Chondrocyte (in vitro differentiated cells): Measurements from ENCODE around the gene CTNNA2. TPM values are rescaled to one million over a fixed set of nuclear protein-coding genes. Genes with fewer than 3 reads are reported as not detected.
"Not testable (repeated sequence)": the region's sequence is repeated elsewhere in the genome, so short reads cannot be mapped to it uniquely, and the experiment has no call there.

Source experiments
- DNase-seq: peaks from one replicate; pipeline ENCODE4 v3.0.0; 2021; ENCODE audit warnings: mixed read lengths, low spot score
- H3K27ac Mint-ChIP-seq: one replicate; pipeline ENCODE4 v1.8.0; 2021; ENCODE audit warnings: mild to moderate bottlenecking, moderate library complexity, mixed read lengths; ENCODE audit not compliant: unreplicated experiment
- H3K27me3 Mint-ChIP-seq: 2 replicates; pipeline ENCODE4 v1.8.0; 2021; ENCODE audit warnings: low read depth, mixed read lengths
- H3K36me3 Mint-ChIP-seq: 2 replicates; pipeline ENCODE4 v1.8.0; 2021; ENCODE audit warnings: low read depth, mixed read lengths
- H3K4me1 Mint-ChIP-seq: 2 replicates; pipeline ENCODE4 v1.8.0; 2021; ENCODE audit warnings: low read depth, mild to moderate bottlenecking, mixed read lengths
- H3K4me3 Mint-ChIP-seq: one replicate; pipeline ENCODE4 v1.8.0; 2021; ENCODE audit warnings: mild to moderate bottlenecking, moderate library complexity, mixed read lengths; ENCODE audit not compliant: unreplicated experiment
- H3K9me3 Mint-ChIP-seq: 2 replicates; pipeline ENCODE4 v1.8.0; 2021; ENCODE audit warnings: low read depth, mixed read lengths
- total RNA-seq: library from RNA; stranded (reverse); gene quantifications from 3 replicates; pipeline ENCODE4 v1.2.1, GENCODE V29; 2021
- TF ChIP-seq, protein P1 (sequence below): fragments of 200-600 bp; sonication (generic); IDR thresholded peaks from 2 replicates; pipeline ENCODE4 v1.5.0; 2021; ENCODE audit warnings: antibody characterized with exemption, mild to moderate bottlenecking, moderate library complexity

CTNNA2 gene
- total RNA-seq, 1 donor from 2014 or later, result not detected

DNA sequence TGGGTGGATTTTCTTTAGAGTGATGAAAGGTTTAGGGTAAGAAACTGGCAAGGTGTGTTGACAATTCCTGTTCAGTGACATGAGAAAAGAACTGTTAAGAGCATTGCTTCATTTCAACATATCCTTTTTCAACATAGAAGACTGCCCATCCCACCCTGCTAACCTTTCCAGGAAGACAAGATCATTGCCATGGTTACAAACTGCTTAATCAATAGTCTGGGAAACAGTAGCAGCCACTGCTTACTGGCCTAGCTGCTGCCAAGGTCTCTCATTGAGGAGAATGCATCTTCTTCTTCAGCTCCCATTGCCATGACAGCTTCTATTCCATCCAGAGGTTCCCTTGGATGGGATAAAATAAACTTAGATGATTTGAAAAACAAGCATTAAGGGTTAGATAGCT lies 579.6 kb downstream of the CTNNA2 start:
- Mint-ChIP-seq H3K4me1 (no peaks in the 10 kb centered on the region), H3K27me3 (no peaks in the 10 kb centered on the region), H3K4me3 (no peak overlapping the region), H3K9me3 (peaks cover 6% of the 10 kb centered on the region), H3K27ac (no peak overlapping the region), H3K36me3 (no peaks in the 10 kb centered on the region)
- TF ChIP-seq, protein P1, sequence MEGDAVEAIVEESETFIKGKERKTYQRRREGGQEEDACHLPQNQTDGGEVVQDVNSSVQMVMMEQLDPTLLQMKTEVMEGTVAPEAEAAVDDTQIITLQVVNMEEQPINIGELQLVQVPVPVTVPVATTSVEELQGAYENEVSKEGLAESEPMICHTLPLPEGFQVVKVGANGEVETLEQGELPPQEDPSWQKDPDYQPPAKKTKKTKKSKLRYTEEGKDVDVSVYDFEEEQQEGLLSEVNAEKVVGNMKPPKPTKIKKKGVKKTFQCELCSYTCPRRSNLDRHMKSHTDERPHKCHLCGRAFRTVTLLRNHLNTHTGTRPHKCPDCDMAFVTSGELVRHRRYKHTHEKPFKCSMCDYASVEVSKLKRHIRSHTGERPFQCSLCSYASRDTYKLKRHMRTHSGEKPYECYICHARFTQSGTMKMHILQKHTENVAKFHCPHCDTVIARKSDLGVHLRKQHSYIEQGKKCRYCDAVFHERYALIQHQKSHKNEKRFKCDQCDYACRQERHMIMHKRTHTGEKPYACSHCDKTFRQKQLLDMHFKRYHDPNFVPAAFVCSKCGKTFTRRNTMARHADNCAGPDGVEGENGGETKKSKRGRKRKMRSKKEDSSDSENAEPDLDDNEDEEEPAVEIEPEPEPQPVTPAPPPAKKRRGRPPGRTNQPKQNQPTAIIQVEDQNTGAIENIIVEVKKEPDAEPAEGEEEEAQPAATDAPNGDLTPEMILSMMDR, result no peak
- DNase-seq, result no peak

DNA sequence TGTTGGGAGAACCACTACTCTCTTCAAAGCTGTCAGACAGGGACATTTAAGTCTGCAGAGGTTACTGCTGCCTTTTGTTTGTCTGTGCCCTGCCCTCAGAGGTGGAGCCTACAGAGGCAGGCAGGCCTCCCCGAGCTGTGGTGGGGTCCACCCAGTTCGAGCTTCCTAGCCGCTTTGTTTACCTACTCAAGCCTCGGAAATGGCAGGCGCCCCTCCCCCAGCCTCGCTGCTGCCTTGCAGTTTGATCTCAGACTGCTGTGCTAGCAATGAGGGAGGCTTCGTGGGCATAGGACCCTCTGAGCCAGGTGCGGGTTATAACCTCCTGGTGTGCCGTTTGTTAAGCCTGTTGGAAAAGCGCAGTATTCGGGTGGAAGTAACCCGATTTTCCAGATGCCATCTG lies 585.7 kb downstream of the CTNNA2 start:
- not testable (repeated sequence) for H3K27ac Mint-ChIP-seq, H3K4me3 Mint-ChIP-seq, DNase-seq, H3K36me3 Mint-ChIP-seq, H3K4me1 Mint-ChIP-seq, H3K27me3 Mint-ChIP-seq
- peaks cover 31% of the 10 kb centered on the region for H3K9me3 Mint-ChIP-seq

DNA sequence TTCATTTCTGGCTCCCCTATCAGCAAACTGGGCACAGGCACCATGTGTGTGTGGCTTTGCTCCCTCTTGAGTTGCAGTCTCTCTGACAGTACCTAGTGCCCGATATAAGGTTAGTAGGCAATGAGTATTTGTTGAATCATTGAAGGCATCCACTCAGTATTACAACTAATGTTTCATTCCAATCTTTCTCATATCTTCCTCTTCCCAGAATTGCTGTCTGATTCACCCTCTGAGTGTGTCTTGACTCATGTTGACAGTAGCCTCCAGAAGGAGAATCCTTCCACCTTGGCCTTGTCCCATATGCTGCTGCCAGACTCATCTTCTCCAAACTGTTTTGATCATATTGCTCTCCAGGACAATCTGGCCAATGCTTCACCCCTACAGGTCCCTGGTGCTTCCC lies 589.2 kb downstream of the CTNNA2 start:
- H3K4me3 Mint-ChIP-seq, result no peak overlapping the region
- no peaks in the 10 kb centered on the region for H3K4me1 Mint-ChIP-seq
- no peaks in the 10 kb centered on the region for H3K27me3 Mint-ChIP-seq
- DNase-seq, result no peak
- H3K36me3 Mint-ChIP-seq, result no peaks in the 10 kb centered on the region
- peaks cover 33% of the 10 kb centered on the region for H3K9me3 Mint-ChIP-seq
- no peak overlapping the region for H3K27ac Mint-ChIP-seq
- TF ChIP-seq, protein P1, result no peak

DNA sequence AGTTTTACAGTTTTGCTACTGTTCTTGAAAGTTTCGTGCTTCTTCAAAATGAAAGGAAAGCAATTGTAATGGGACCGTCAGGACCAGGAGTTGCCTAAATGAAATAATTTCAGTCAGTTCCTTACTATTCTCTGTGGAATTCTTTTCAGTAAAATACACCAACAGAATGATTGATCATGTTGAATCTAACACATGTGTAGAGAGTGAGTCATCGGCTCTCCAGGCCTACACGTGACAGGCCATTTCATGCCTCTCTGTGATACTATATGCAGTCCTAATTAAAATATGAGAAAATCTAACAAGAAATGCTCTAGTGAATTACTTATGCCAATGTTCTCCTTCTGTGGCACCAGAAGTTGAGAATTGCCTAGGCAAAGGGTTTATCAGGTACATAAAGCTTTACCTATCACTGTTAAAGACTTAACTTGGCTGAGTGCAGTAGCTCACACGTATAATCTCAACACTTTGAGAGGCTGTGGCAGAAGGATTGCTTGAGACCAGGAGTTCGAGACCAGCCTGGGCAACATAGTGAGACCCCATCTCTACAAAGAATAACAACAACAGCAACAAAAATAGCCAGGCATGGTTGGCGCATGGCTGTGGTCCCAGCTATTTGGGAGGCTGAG lies 592.3 kb downstream of the CTNNA2 start:
- no peaks in the 10 kb centered on the region for H3K36me3 Mint-ChIP-seq
- no peak for DNase-seq
- H3K27me3 Mint-ChIP-seq, result no peaks in the 10 kb centered on the region
- peaks cover 16% of the 10 kb centered on the region for H3K9me3 Mint-ChIP-seq
- TF ChIP-seq, protein P1, result no peak
- H3K27ac Mint-ChIP-seq, result no peak overlapping the region
- H3K4me3 Mint-ChIP-seq, result no peak overlapping the region
- H3K4me1 Mint-ChIP-seq, result no peaks in the 10 kb centered on the region

DNA sequence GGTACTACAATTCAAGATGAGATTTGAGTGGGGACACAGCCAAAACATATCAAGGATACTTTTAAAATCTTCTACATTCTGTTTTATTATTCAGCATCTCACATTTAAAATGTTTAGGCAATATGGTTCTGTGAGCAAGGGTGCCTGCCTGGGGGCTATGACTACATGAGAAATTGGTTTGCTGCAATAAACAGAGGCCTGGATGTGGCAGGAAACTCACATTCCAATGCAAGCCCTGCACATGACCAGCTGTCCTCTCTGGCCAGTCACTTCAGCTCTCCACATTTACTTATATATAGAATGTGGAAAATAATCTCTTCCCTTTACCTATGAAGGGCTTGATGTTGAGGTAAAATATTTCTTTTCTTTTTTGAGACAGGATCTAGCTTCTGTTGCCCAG lies 598.3 kb downstream of the CTNNA2 start:
- TF ChIP-seq, protein P1, result no peak
- Mint-ChIP-seq H3K36me3 (no peaks in the 10 kb centered on the region), H3K9me3 (peaks cover 6% of the 10 kb centered on the region), H3K4me1 (no peaks in the 10 kb centered on the region), H3K27ac (no peak overlapping the region), H3K27me3 (no peaks in the 10 kb centered on the region), H3K4me3 (no peak overlapping the region)
- no peak for DNase-seq

DNA sequence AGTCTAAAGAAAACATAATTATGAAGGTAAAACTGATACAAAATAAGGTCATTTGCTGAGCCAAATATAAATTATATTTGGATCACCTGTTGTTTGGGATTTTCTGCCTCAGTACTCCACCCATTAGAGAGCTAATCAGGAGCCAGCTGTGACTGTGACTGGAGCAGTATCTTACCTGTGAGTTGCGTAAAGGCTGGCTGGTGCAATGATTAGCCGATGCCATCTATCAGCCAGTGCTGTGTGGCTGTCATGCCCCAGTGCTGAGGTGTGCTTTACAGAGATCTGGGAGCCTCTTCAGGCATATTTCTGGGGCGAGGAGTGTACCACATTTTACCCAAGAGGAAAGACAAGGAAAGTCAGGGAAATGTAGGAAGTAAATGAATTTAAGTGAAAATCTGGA lies 599.9 kb downstream of the CTNNA2 start:
- no peak overlapping the region for H3K4me3 Mint-ChIP-seq
- no peak overlapping the region for H3K27ac Mint-ChIP-seq
- no peaks in the 10 kb centered on the region for H3K9me3 Mint-ChIP-seq
- H3K4me1 Mint-ChIP-seq, result no peaks in the 10 kb centered on the region
- no peaks in the 10 kb centered on the region for H3K27me3 Mint-ChIP-seq
- no peak for DNase-seq
- no peaks in the 10 kb centered on the region for H3K36me3 Mint-ChIP-seq
- TF ChIP-seq, protein P1, result no peak
